Heart left ventricle (tissue), 13 donors: ENCODE results near the gene NQO1.

ENCODE experiments used
- POLR2A ChIP-seq, 2 donors: fragments of 450-650 bp; IDR thresholded peaks; one replicate each; pipeline ENCODE4 v1.6.1; 2017; ENCODE audit warnings: antibody characterized with exemption in 2 of 2, mild to moderate bottlenecking in 2 of 2, moderate library complexity in 2 of 2
- TF ChIP-seq, protein P1 (sequence below), 12 donors: fragments of 200-600 bp; sonication (generic) in 4 of 12; IDR thresholded peaks; one replicate each; pipeline versions ENCODE4 v1.5.0 to v1.8.0; 2018 to 2022; ENCODE audit warnings: antibody characterized with exemption in 12 of 12, mild to moderate bottlenecking in 5 of 12
- donor health status: ischemic (EF 13 %, LVEDD 7.1; RV severe dilation, severe dysfunction).
- donor health status: DM: no; HTN: yes; CAD: no.
- donor health status: DM: no; HTN: no; CAD: no.
- donor health status: ischemic (EF 25% LVEDD 6.9; RV normal size, moderate dysfunction).
- donor health status: ischemic (EF 25% LVEDD 5.7; RV mildly dilated, moderate dysfunction).
- donor health status: ischemic (EF 35%, LVEDD 5.7; RV mildly dilated, moderate dysfunction).
- donor health status: nonischemic (EF 11% LVEDD 7.7; RV severe dilation, severe dysfunction).
- donor health status: DM: yes; HTN: yes; CAD: no.
- donor health status: PGD.
- donor health status: ischemic (EF 29% LVEDD 5.4; RV normal size, mild dysfunction).
- donor health status: nonischemic (EF 23%, LVEDD 6.1; RV moderate dilation, normal function).

GRCh38 chr16:69660166-69660565 lies 66.2 kb downstream of the NQO1 start:
- TF ChIP-seq, protein P1, sequence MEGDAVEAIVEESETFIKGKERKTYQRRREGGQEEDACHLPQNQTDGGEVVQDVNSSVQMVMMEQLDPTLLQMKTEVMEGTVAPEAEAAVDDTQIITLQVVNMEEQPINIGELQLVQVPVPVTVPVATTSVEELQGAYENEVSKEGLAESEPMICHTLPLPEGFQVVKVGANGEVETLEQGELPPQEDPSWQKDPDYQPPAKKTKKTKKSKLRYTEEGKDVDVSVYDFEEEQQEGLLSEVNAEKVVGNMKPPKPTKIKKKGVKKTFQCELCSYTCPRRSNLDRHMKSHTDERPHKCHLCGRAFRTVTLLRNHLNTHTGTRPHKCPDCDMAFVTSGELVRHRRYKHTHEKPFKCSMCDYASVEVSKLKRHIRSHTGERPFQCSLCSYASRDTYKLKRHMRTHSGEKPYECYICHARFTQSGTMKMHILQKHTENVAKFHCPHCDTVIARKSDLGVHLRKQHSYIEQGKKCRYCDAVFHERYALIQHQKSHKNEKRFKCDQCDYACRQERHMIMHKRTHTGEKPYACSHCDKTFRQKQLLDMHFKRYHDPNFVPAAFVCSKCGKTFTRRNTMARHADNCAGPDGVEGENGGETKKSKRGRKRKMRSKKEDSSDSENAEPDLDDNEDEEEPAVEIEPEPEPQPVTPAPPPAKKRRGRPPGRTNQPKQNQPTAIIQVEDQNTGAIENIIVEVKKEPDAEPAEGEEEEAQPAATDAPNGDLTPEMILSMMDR (IDR thresholded peaks at IDR 0.05), result no peak
- no peak for TF ChIP-seq POLR2A (IDR thresholded peaks at IDR 0.05)
